Osteoblast (primary cell): ENCODE data around the gene KIF13A. TPM values are rescaled to one million over a fixed set of nuclear protein-coding genes. Genes with fewer than 3 reads are reported as not detected.

Experiments used
- DNase-seq: peaks from one replicate; pipeline ENCODE4 v3.0.0; 2011; ENCODE audit warnings: low spot score, mixed read lengths; ENCODE audit not compliant: insufficient read length; ENCODE audit errors: missing footprints
- H2AFZ ChIP-seq: 2 replicates; pipeline ENCODE4 v1.6.0; 2011; ENCODE audit warnings: mild to moderate bottlenecking, low read length
- H3K27ac ChIP-seq: 2 replicates; pipeline ENCODE4 v1.5.1; 2011; ENCODE audit warnings: mild to moderate bottlenecking, low read depth, low read length, moderate library complexity
- H3K27me3 ChIP-seq: 2 replicates; pipeline ENCODE4 v1.6.0; 2012; ENCODE audit warnings: mild to moderate bottlenecking, control low read depth, inconsistent platforms, low read length, moderate library complexity; ENCODE audit not compliant: insufficient read depth
- H3K36me3 ChIP-seq: 2 replicates; pipeline ENCODE4 v1.5.1; 2011; ENCODE audit warnings: mild to moderate bottlenecking, low read length, control low read depth, moderate library complexity; ENCODE audit not compliant: insufficient read depth
- H3K4me1 ChIP-seq: 2 replicates; pipeline ENCODE4 v1.5.1; 2011; ENCODE audit warnings: mild to moderate bottlenecking, low read length, control low read depth, moderate library complexity; ENCODE audit not compliant: insufficient read depth
- H3K4me2 ChIP-seq: 2 replicates; pipeline ENCODE4 v1.6.0; 2011; ENCODE audit warnings: mild to moderate bottlenecking, low read length; ENCODE audit not compliant: insufficient read depth
- H3K4me3 ChIP-seq: fragments of 200-600 bp; sonication (generic); 3 replicates; pipeline ENCODE4 v1.5.1; 2012; ENCODE audit warnings: mild to moderate bottlenecking, low read length, inconsistent platforms; ENCODE audit not compliant: insufficient read depth
- H3K79me2 ChIP-seq: 2 replicates; pipeline ENCODE4 v1.6.0; 2012; ENCODE audit warnings: mild to moderate bottlenecking, low read length, control low read depth, inconsistent platforms; ENCODE audit not compliant: insufficient read depth
- H3K9me3 ChIP-seq: 2 replicates; pipeline ENCODE4 v1.5.1; 2011; ENCODE audit warnings: low read depth, low read length, control low read depth
- H4K20me1 ChIP-seq: 2 replicates; pipeline ENCODE4 v1.6.0; 2012; ENCODE audit warnings: mild to moderate bottlenecking, low read length, control low read depth; ENCODE audit not compliant: insufficient read depth
- total RNA-seq: library from RNA; depleted of rRNA; stranded (reverse); fragments of >200 nt; gene quantifications from 2 replicates; pipeline ENCODE4 v1.2.3, GENCODE V29; 2012
- TF ChIP-seq, protein P1 (sequence below): IDR thresholded peaks from 2 replicates; pipeline ENCODE4 v1.5.1; 2011; ENCODE audit warnings: mild to moderate bottlenecking, low read depth, low read length, moderate library complexity; ENCODE audit errors: extremely low read depth

The KIF13A gene
- total RNA-seq, 1 donor, result 61.5 TPM

- peaks cover 29% of the 10 kb centered on the region for H3K4me1 ChIP-seq
These were observed 42.3 kb downstream of the KIF13A start for GRCh38 chr6:17945111-17945510.

GRCh38 chr6:17941318-17941717 lies 46.1 kb downstream of the KIF13A start:
- Histone ChIP-seq H2AFZ (no peak overlapping the region), H3K4me3 (no peak overlapping the region), H3K27ac (no peak overlapping the region), H4K20me1 (no peaks in the 10 kb centered on the region), H3K9me3 (no peaks in the 10 kb centered on the region), H3K27me3 (no peaks in the 10 kb centered on the region), H3K79me2 (peaks cover 82% of the 10 kb centered on the region), H3K36me3 (no peaks in the 10 kb centered on the region), H3K4me2 (no peak overlapping the region), H3K4me1 (peaks cover 33% of the 10 kb centered on the region)
- TF ChIP-seq, protein P1, sequence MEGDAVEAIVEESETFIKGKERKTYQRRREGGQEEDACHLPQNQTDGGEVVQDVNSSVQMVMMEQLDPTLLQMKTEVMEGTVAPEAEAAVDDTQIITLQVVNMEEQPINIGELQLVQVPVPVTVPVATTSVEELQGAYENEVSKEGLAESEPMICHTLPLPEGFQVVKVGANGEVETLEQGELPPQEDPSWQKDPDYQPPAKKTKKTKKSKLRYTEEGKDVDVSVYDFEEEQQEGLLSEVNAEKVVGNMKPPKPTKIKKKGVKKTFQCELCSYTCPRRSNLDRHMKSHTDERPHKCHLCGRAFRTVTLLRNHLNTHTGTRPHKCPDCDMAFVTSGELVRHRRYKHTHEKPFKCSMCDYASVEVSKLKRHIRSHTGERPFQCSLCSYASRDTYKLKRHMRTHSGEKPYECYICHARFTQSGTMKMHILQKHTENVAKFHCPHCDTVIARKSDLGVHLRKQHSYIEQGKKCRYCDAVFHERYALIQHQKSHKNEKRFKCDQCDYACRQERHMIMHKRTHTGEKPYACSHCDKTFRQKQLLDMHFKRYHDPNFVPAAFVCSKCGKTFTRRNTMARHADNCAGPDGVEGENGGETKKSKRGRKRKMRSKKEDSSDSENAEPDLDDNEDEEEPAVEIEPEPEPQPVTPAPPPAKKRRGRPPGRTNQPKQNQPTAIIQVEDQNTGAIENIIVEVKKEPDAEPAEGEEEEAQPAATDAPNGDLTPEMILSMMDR, result no peak
- DNase-seq, result no peak

More at GRCh38 chr6:17945111-17945510, 42.3 kb downstream of the KIF13A start:
- TF ChIP-seq, protein P1, result no peak
- no peaks in the 10 kb centered on the region for H4K20me1 ChIP-seq
- H3K36me3 ChIP-seq, result no peaks in the 10 kb centered on the region
- no peak overlapping the region for H3K4me3 ChIP-seq
- H3K27ac ChIP-seq, result peak overlapping the region; percentile 81
- H2AFZ ChIP-seq, result no peak overlapping the region
- H3K9me3 ChIP-seq, result no peaks in the 10 kb centered on the region
- peak overlapping the region; percentile 37 for H3K4me2 ChIP-seq
- peaks cover 77% of the 10 kb centered on the region for H3K79me2 ChIP-seq
- H3K27me3 ChIP-seq, result no peaks in the 10 kb centered on the region
- DNase-seq, result peak; percentile 85

GRCh38 chr6:17940151-17940792 lies 47.2 kb downstream of the KIF13A start:
- no peaks in the 10 kb centered on the region for H3K9me3 ChIP-seq
- H2AFZ ChIP-seq, result no peak overlapping the region
- H3K36me3 ChIP-seq, result no peaks in the 10 kb centered on the region
- no peak overlapping the region for H3K27ac ChIP-seq
- H3K27me3 ChIP-seq, result no peaks in the 10 kb centered on the region
- peak; percentile 23 for DNase-seq
- H4K20me1 ChIP-seq, result no peaks in the 10 kb centered on the region
- peaks cover 25% of the 10 kb centered on the region for H3K4me1 ChIP-seq
- H3K4me3 ChIP-seq, result no peak overlapping the region
- TF ChIP-seq, protein P1, result no peak
- peaks cover 83% of the 10 kb centered on the region for H3K79me2 ChIP-seq
- H3K4me2 ChIP-seq, result no peak overlapping the region

- H3K27ac ChIP-seq, result no peak overlapping the region
- no peak for DNase-seq
- no peaks in the 10 kb centered on the region for H3K9me3 ChIP-seq
- TF ChIP-seq, protein P1, result no peak
- H3K27me3 ChIP-seq, result no peaks in the 10 kb centered on the region
- H3K36me3 ChIP-seq, result no peaks in the 10 kb centered on the region
- H3K79me2 ChIP-seq, result peaks cover 91% of the 10 kb centered on the region
- H3K4me2 ChIP-seq, result no peak overlapping the region
- H4K20me1 ChIP-seq, result no peaks in the 10 kb centered on the region
- H3K4me1 ChIP-seq, result peaks cover 12% of the 10 kb centered on the region
- H3K4me3 ChIP-seq, result no peak overlapping the region
- no peak overlapping the region for H2AFZ ChIP-seq
These were observed 48.5 kb downstream of the KIF13A start for GRCh38 chr6:17938901-17939300.
